IMR-90 (cell line): ENCODE results near the gene CNOT2.

Experiments used
- CEBPB ChIP-seq: IDR thresholded peaks from 2 replicates; pipeline ENCODE4 v1.6.1; 2012; ENCODE audit warnings: low read depth, low read length, improper control_type of control experiment
- CHD1 ChIP-seq: IDR thresholded peaks from 2 replicates; pipeline ENCODE4 v1.6.1; 2012; ENCODE audit warnings: low read depth, low read length, improper control_type of control experiment
- CTCF ChIP-seq: conservative IDR thresholded peaks from 2 replicates; pipeline ENCODE4 v1.5.1; 2012; ENCODE audit warnings: mild to moderate bottlenecking, low read depth, low read length, improper control_type of control experiment
- MXI1 ChIP-seq: IDR thresholded peaks from 2 replicates; pipeline ENCODE4 v1.6.1; 2012; ENCODE audit warnings: low read depth, mild to moderate bottlenecking, low read length, moderate library complexity, borderline replicate concordance
- NFE2L2 ChIP-seq: fragments of 150-350 bp; IDR thresholded peaks from 2 replicates; pipeline ENCODE4 v1.6.1; 2016; ENCODE audit warnings: low read depth, mild to moderate bottlenecking, low read length
- POLR2A ChIP-seq: IDR thresholded peaks from 2 replicates; pipeline ENCODE4 v1.6.1; 2012; ENCODE audit warnings: mild to moderate bottlenecking, low read depth, low read length
- RAD21 ChIP-seq: IDR thresholded peaks from 2 replicates; pipeline ENCODE4 v1.6.1; 2012; ENCODE audit warnings: low read length, improper control_type of control experiment
- SMC3 ChIP-seq: fragments of 150-350 bp; IDR thresholded peaks from 2 replicates; pipeline ENCODE4 v1.6.1; 2016; ENCODE audit warnings: low read depth, mild to moderate bottlenecking, antibody characterized with exemption, low read length, moderate library complexity

GRCh38 chr12:70353780-70354660 is 110.8 kb downstream of the CNOT2 start:
- no peak for TF ChIP-seq CTCF
- TF ChIP-seq POLR2A: no peak
- TF ChIP-seq NFE2L2: no peak
- TF ChIP-seq MXI1: no peak
- no peak for TF ChIP-seq CHD1
- no peak for TF ChIP-seq SMC3
- no peak for TF ChIP-seq RAD21
- no peak for TF ChIP-seq CEBPB
